Fibroblast of skin of left biceps (primary cell): ENCODE data around the gene GCC1.

ENCODE experiments used
- DNase-seq, 2 experiments: peaks; one replicate each; pipeline ENCODE4 v3.0.0-alpha.2; 2013; ENCODE audit warnings: low read depth in 2 of 2

The GCC1 gene

GRCh38 chr7:127585044-127585953, at the start of gene GCC1:
Gene GCC1 (minus strand): TSS chr7:127585596. CDS start chr7:127585182, 414 bp downstream.
- DNase-seq, result peak; percentile 64 to 71

- peak; percentile 75 to 76 for DNase-seq
These were observed 47.0 kb upstream of the GCC1 start for GRCh38 chr7:127632276-127632910.

GRCh38 chr7:127629268-127629854, 44.0 kb upstream of the GCC1 start:
- DNase-seq, result no peak

- DNase-seq, result no peak
These were observed 43.0 kb upstream of the GCC1 start for GRCh38 chr7:127628445-127628844.

DNA sequence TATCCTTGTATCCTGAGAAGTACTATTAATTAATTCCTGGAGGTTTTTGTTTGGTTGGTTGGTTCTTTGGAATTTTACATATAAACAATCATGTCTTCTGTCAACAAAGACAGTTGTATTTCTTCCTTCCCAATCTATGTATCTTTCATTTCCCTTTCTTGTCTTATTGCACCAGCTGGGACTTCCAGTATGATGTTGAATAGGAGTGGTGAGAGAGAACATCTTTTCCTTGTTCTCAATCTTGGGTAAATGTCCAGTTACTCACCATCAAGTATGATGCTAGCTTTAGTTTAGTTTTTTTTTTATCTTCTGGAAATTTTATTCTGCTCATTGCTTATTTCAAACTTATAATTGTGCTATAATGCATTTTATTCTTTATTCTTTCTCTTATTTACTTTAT, 39.9 kb upstream of the GCC1 start:
- DNase-seq, result no peak

GRCh38 chr7:127620406-127621233, 35.2 kb upstream of the GCC1 start:
- DNase-seq, result no peak

- no peak for DNase-seq
These were observed 34.4 kb upstream of the GCC1 start for GRCh38 chr7:127619681-127620405.

DNA sequence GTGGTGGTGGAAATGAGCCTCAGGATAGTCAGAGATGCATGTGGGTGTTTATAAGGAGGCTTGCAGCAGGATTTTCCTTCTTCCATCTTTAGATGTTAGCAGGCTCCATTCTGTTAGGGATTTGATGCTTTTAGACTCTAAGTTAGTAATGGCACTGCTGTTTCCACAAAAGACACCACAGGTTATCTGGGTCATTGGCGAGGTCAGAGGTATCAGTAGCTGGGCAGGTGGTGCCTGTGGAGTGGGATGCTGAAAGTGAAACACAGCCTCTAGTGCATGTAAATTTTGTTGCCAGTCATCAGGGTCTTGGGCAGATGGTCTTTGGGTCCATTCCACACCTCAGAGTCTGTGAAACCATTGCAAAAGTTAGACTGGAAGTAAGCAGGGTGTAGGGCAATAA, 33.4 kb upstream of the GCC1 start:
- no peak for DNase-seq

DNA sequence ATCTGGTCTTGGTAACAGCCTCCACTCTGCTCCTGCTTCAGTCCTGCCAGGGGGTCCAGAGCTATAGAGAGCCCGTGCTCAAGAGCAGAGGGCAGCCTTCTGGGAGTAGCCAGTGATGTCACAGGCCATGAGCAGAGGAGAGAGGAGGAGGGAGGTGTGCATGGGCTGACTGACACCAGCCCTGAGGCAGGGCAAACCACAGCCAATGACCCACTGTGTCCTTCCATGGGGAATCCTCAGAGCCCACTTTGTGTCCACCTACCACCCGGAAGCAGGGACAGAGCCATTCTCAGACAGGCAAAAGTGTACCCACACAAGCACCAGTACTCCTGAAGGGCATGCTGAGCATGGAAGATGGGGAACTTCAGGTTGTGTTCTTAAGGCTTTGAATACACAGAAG, 32.6 kb upstream of the GCC1 start, which contains the start of gene PAX4:
TSS of gene PAX4 (minus strand) at position 101 of the 400 bp plus-strand sequence. CDS start 2,214 bp downstream, outside the sequence.
- no peak for DNase-seq

DNA sequence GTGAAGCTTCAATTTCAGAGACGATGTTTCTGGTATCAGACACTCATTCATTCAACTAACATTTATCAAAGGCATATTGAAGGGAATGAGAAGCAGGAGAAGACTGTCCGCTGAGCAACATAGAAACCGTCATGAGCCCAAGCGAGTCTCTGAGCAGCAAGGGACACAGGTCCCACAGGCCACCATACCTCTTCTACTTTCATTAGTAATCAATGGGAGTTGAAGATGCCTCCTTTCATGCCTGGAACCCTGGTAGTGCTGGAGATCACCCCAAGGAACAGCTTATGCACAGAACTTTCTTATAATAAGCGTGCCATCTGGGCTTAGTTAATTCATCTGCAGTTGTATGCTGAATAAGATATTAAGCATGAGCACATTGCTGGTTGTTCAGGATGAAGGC, 31.3 kb upstream of the GCC1 start:
- no peak for DNase-seq

- DNase-seq, result no peak
These were observed 26.9 kb upstream of the GCC1 start for GRCh38 chr7:127612263-127612662.

GRCh38 chr7:127609297-127609696, 23.9 kb upstream of the GCC1 start:
- DNase-seq, result no peak

GRCh38 chr7:127608446-127608845, 23.1 kb upstream of the GCC1 start:
- no peak for DNase-seq

DNA sequence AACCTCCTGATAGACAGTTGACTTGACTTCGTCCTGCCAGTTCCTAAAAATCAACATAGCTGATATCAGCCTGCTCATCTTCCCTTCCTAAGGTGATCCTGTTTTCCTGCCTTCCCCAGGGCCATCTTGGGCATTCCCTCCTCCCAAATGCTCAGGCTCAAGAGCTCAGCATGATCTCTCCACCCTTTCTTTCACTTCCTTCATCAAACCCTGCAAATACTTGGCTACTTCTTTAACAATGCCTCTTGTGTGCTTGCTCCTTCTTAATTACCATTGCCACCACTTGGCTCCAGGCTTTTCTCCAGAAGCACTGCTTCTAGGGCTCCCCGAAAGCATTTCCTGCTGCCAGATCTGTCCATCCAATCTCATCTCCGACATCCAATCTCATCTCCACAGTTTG, 15.5 kb upstream of the GCC1 start:
- DNase-seq, result no peak

DNA sequence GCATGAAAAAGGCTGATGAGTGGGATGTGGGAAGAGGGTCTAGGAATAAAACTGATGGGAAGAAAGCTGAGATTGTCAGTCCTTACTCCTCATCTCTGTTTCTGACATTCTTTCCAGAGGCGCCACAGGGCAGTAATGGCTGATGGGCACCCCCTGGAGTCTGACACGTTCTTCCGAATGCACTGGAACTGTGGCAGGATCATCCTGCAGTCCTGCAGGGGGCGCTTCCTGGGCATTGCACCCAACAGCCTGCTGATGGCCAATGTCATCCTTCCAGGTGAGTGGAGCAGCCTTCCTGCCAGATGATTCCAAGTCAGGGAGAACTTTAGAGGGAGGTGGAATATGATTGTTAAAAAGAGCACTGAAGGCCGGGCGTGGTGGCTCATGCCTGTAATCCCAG, 12.9 kb upstream of the GCC1 start:
- DNase-seq, result no peak

DNA sequence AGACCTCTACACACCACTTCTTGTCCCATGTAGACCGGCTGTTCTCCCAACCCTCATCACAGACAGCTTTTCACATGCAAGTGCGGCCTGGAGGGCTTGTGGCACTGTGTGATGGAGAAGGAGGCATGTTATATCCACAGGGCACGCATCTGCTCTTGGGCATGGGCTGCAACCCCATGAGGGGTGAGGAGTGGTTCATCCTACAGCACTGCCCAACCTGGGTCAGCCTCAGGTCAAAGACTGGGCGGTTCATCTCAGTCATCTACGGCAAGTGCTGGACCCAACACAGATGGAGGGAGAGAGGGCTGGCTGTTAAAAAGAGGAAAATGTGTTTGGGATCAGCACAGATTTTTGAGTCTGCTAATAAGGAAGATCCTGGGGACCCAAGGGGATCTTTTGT, 10.3 kb upstream of the GCC1 start:
- no peak for DNase-seq

- DNase-seq, result no peak
These were observed 9.1 kb upstream of the GCC1 start for GRCh38 chr7:127594490-127594889.

GRCh38 chr7:127592550-127592949, 7.2 kb upstream of the GCC1 start:
- DNase-seq, result no peak

GRCh38 chr7:127591591-127591990, 6.2 kb upstream of the GCC1 start:
- no peak for DNase-seq

GRCh38 chr7:127591189-127591588, 5.8 kb upstream of the GCC1 start:
- no peak for DNase-seq

GRCh38 chr7:127589896-127590295, 4.5 kb upstream of the GCC1 start:
- DNase-seq, result no peak
